Right hindlimb (tissue), 1 donor: ENCODE results near the gene TRABD.

ENCODE experiments used
- DNase-seq: peaks from one replicate; pipeline ENCODE4 v3.0.0-alpha.2; 2018

TRABD gene

DNA sequence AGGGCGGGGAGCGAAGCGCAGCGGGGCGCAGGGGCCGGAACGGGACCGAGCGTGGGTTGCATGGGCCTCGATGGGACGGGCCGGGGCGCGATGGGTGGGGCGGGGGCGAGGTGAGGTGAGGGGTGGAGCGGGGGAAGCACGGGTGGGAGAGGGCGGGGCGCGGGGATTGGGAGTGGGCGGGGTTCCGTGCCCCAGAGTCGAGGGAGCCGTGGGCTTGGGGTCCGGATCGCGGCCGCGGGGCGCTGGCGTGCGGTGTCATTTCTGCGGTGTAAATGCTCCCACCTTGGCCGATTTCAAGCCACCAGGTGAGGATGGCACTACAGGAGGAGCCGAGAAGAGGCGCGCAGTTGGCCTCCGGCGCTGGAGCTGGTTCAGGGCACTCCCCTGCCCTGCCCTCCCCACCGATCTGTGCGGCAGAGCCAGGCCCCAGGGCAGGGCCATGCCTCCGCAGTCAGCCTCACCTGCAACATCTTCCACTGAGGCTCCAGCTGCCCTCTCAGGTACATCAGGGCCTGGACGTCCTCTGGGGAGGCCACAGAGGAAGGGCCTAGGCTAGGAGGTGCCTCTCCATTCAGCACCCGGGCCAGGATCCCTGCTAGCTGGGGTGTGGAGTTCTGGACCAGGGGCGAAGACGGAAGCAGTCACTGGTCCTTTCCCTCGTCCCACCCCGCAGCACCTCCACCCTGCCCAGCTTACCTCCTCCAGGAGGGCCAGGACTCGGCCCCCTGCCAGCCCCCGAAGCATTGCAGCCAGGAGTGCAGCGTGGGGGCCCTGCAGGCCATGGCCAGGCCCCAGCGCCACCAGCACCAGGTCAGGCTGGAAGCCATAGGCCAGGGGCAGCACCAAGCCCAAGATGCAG is 59.7 kb downstream of the TRABD start:
- no peak for DNase-seq

DNA sequence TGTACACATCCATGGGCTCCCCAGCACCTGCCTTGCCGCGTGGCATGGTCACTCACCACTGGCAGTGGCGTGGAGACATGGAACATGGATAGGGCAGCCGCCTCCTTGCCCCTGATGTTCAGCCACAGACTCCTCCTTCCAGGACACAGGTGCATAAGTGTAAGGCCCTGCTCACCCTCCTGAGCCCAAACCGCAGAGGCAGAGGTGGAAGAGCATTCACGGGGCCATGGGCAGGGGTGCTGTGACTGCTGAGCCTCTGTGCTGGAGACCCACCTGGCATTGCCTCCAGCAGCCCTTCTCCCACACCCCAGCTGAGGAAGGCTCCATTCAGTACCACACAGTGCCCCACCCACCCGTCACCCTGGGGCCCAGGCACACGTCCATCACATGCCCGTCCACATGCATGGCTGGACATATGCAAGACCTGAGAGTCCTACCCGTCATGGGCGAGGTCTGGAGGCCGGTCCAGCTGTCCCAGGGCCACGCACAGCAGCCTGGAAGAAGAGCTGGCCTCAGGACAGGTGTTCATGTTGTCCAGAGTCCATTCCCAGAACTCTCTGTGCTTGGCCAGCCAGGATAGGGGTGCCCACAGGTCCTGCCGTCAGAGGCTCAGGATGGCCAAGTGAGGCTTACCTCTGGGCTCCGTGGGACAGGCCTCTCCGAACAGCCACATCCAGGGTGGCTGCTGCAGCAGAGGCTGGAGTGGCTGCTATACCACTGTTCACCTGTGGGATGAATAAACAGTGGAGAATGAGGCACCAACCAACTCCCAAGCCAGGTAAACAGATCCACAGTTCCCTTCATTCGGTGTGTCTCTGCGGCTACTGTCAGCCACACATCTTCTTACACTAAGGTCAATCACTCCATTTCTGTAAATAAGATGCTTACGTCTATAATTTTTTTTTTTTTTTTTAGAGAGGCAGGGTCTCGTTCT is 60.8 kb downstream of the TRABD start:
- DNase-seq: no peak

DNA sequence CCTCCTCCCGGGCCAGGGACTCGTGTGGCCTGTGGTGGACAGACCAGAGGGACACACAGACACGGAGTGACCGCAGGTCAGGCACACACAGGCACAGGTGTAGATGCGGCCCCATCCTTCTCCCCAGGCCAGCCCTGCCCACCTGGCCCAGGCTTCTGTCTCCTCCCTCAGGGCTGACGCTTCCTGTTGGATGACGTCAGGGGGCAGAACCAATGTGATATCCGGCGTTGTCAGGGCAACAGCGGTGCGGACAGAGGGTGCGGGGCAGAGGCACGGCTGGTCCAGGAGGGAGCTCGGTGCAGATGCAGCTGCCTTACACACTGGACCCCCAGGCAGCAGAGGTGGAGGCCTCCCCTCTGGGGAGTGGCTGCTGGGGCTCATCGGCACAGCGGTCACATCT is 62.0 kb downstream of the TRABD start:
- DNase-seq: peak; percentile 66

DNA sequence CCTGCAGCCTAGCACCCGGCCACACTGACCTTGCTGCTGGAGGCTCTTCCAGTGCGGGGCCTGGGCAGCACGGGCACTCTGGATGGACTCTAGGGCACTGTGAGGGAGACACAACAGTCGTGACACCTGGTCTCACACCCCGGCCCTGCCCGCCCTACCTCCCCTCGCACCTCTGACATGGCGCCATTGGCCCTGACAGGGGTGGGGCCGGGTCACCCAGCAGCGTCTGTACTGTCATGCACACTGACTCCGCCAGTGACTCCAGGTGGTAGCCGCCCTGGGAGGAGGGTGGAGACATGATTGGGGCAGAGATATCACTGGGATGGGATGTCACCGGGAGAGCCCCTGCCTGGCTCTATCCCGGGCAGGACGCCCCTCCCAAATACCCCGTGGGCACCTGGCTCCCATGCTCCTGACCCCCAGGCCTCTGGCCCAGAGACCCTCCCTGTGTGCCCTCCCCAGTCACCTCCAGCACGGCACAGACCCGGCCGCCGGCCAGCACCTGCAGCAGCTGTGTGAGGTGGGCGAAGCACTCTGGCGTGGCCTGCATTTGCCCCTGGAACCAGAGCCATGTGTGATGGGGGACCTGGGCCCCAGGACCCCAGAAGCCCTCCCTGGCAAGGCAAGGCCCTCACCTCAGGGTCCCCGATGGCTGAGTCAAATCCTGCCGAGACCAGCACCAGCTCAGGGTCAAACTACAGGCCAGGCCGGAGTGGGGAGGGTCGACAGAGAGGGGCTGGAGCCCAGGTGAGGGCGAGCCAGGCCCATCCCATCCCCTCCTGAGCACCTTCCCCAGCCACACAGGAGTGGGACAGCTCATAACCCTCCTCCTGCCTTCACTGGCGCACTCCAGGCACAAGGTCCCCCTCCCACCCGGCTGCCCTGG is 62.7 kb downstream of the TRABD start:
- DNase-seq: peak; percentile 34
